GM12875 (cell line): ENCODE data around the gene DPP6.

ENCODE experiments used
- H3K4me3 ChIP-seq: one replicate; pipeline ENCODE4 v1.5.1; 2011; ENCODE audit warnings: low read depth, low read length, control low read depth
- TF ChIP-seq, protein P1 (sequence below): IDR thresholded peaks from 2 replicates; pipeline ENCODE4 v1.5.1; 2011; ENCODE audit warnings: low read depth, mild to moderate bottlenecking, control low read depth, inconsistent platforms, low read length, moderate library complexity, borderline replicate concordance; ENCODE audit not compliant: insufficient read depth

Gene DPP6

DNA sequence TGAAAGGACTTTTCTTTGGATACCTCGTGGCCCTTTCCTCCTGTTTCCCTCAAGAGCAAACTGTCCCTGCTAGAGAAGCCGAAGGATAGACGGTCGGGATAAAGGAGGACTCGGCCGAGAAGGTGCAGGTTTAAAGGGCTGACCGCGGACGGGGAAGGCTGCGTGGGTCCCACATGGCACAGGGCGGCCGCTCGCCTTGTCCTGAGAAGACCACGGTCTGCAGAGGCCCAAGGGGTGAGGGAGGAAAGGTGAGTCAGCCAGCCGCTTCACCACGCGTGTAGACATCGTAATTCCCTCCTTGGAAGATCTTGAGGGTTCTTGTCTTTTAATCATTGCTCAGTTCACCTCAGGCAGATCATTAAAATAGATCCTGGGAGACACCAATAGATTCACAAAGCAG, 253.8 kb downstream of the DPP6 start:
- TF ChIP-seq, protein P1, sequence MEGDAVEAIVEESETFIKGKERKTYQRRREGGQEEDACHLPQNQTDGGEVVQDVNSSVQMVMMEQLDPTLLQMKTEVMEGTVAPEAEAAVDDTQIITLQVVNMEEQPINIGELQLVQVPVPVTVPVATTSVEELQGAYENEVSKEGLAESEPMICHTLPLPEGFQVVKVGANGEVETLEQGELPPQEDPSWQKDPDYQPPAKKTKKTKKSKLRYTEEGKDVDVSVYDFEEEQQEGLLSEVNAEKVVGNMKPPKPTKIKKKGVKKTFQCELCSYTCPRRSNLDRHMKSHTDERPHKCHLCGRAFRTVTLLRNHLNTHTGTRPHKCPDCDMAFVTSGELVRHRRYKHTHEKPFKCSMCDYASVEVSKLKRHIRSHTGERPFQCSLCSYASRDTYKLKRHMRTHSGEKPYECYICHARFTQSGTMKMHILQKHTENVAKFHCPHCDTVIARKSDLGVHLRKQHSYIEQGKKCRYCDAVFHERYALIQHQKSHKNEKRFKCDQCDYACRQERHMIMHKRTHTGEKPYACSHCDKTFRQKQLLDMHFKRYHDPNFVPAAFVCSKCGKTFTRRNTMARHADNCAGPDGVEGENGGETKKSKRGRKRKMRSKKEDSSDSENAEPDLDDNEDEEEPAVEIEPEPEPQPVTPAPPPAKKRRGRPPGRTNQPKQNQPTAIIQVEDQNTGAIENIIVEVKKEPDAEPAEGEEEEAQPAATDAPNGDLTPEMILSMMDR = no peak
- no peak overlapping the region for H3K4me3 ChIP-seq

DNA sequence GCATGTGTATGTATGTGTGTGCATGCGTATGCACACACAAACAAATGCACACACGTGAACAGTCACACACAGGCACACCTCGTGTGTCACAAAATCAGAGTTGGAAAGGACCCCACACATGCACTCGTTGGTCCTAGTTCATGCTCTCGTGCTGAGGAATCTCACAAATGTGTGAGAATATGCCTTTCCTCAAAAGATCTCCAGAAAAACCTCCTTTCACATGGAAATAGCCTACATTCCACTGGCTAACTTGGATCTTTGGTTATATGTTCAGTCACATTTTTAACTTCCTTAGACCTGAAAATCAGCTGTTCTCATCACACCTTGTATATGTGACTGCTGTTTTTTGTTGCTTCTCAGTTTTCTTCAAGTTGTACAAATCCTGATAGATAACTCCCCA, 256.7 kb downstream of the DPP6 start:
- no peak overlapping the region for H3K4me3 ChIP-seq
- TF ChIP-seq, protein P1 = no peak

DNA sequence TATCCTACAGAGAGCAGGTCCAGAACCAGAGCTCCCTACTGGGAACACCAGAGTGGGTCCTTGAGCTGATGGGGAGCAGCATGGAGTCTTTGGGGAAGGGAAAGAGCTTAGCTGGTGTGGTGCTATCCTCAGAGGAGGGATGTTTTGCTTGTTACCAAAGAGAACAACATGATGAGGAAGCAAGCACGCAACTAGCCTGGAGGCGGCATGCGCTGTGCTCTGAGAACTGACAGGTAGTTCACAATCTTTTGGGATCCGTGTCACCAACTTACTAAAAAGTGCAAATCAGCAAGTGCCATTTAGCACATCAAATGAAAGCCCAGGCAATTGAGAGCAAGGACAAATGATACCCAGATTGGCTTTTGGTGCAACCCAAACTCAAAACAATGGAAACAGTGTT, 257.9 kb downstream of the DPP6 start:
- H3K4me3 ChIP-seq = no peak overlapping the region

DNA sequence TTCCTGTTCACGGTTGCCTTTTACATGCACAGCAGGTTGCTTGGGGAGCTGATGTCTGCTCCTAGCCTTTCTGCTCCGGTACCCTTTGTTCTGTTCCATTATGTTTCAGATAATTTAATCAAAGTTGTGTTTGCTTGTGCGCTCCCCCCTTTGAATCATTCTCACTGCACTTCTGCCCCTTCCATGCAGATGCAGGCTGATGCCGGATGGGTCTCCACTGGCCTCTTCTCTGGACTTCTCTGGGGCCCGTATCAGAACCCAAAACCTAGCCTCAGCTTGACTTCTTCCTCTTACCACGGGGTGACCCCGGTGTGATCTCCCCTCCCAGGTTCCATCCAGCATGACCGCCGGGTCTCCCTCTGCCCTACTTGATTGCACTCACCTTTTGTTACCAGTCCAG, 272.0 kb downstream of the DPP6 start:
- H3K4me3 ChIP-seq = no peak overlapping the region

More for the DNA sequence above, 257.9 kb downstream of the DPP6 start:
- TF ChIP-seq, protein P1 = no peak

DNA sequence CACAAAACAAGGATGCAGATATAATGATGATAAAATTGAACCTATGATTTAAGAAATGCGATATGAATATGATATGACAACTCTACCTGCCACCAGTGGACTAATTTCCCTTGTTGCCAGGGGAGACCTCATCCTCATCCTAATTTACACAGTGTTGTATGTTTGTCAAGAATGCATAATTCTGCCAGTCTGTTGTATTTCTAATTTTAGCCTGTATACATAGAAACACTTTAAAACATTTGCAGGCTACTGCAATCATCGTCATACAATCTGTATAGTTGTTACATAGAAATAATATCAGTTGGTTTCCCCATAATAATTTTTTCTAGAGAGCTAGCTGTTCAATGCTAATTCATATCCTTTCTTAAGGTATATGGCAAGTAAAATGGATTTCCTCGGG, 274.2 kb downstream of the DPP6 start:
- TF ChIP-seq, protein P1 = no peak
- H3K4me3 ChIP-seq = no peak overlapping the region

More for the DNA sequence above, 272.0 kb downstream of the DPP6 start:
- TF ChIP-seq, protein P1 = no peak

DNA sequence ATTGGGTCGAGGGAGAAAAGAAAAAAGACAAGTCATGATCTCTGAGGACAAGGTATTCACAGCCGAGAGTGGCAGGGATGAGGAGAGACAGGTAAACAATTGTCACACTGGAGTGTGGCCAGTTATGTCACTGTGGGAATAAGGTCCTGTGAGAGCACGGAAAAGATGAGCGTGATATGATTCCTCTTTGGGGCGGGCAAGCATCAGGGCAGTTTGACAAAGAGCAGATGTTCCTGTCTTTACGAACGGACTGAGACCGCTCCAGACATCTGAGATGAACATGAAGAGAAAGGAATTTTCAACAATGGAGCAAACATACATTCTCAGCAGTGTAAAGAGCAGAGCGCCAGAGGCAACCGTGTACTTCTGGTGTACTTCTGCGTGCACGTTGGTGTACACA, 278.1 kb downstream of the DPP6 start:
- TF ChIP-seq, protein P1 = no peak
- no peak overlapping the region for H3K4me3 ChIP-seq

DNA sequence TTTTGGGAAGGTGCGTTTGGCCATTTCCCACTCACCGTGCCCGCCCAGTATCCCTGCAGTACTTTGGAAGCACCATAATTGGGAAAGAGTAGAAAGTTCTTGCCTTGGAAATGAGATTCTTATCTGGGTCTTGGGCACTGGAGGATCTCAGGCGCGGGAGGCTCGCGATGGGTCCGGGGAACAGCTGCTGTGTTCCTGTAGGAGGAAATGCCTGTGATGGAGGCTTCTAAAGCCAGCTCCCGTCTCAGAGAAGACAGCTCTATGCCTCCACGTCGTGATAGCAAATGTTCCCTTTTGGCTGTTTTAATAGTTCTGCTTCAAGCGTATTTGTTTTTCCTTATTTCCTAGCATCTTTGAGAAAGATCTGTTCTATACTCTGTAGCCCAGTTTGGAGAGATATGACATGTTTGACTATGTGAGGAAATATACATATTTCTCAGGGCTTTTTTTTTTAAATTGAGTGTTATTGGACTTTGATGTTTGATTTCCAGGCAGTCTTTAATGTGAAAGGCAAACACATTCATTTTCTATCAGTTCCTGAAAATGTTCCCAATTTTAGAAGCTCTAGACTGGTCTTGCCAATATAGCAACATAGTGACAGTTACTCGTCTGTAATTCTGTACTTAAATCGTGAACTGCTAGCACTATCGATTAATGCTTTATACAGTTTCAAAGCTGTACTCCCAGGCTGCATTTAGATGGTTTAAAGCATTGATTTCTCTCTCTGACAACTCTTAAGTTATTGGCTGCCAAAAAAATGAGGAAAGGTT, 280.8 kb downstream of the DPP6 start:
- TF ChIP-seq, protein P1 = no peak
- H3K4me3 ChIP-seq = no peak overlapping the region
